Measurements from ENCODE around the gene ABCA13.

GRCh38 chr7:48511080-48511479 is 339.8 kb downstream of the ABCA13 start:
- no peak for TF ChIP-seq PATZ1 (tag by site-specific recombination; IDR thresholded peaks at IDR 0.05)
- TF ChIP-seq, protein P1, sequence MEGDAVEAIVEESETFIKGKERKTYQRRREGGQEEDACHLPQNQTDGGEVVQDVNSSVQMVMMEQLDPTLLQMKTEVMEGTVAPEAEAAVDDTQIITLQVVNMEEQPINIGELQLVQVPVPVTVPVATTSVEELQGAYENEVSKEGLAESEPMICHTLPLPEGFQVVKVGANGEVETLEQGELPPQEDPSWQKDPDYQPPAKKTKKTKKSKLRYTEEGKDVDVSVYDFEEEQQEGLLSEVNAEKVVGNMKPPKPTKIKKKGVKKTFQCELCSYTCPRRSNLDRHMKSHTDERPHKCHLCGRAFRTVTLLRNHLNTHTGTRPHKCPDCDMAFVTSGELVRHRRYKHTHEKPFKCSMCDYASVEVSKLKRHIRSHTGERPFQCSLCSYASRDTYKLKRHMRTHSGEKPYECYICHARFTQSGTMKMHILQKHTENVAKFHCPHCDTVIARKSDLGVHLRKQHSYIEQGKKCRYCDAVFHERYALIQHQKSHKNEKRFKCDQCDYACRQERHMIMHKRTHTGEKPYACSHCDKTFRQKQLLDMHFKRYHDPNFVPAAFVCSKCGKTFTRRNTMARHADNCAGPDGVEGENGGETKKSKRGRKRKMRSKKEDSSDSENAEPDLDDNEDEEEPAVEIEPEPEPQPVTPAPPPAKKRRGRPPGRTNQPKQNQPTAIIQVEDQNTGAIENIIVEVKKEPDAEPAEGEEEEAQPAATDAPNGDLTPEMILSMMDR (tag by site-specific recombination; IDR thresholded peaks at IDR 0.05) = no peak
- TF ChIP-seq ELK4 (IDR thresholded peaks at IDR 0.05; ENCODE audit: borderline replicate concordance, low read depth, low read length) = no peak
- no peak for TF ChIP-seq ZNF24 (tag by site-specific recombination; IDR thresholded peaks at IDR 0.05)
- no peak for TF ChIP-seq OSR2 (tag by site-specific recombination; IDR thresholded peaks at IDR 0.05)
